ENCODE data around the gene DNAJA4. TPM values are rescaled to one million over a fixed set of nuclear protein-coding genes. Genes with fewer than 3 reads are reported as not detected.

DNAJA4 gene
- total and polyA plus RNA-seq, 2 experiments from 2014 or later = 5.0 to 12.5 TPM

GRCh38 chr15:78315686-78316282, 51.4 kb downstream of the DNAJA4 start:
- no peaks in the 10 kb centered on the region; the same call in 2 of the 3 replicates for H3K9me3 Mint-ChIP-seq
- H3K4me2 ChIP-seq = peak overlapping the region; percentile 58; the same call in 1 of the 2 replicates
- no peak overlapping the region for H3K4me3 Mint-ChIP-seq
- peaks cover 11% of the 10 kb centered on the region; the same call in 1 of the 2 replicates for H3F3A ChIP-seq (replicated peaks; ENCODE audit: low read depth)
- ATAC-seq (peak; percentile 91), DNase-seq (ENCODE audit: low spot score) (peak; percentile 81)
- peaks cover 20% of the 10 kb centered on the region for H3K27me3 Mint-ChIP-seq (ENCODE audit: insufficient read depth, low read depth, poor library complexity)
- H3K36me3 Mint-ChIP-seq (ENCODE audit: low read depth) = no peaks in the 10 kb centered on the region
- H3K4me1 Mint-ChIP-seq = peaks cover 39% of the 10 kb centered on the region
- no peaks in the 10 kb centered on the region for H3K36me3 ChIP-seq (ENCODE audit: insufficient read depth)
- no peak for TF ChIP-seq ETS1 (IDR thresholded peaks at IDR 0.05)
- TF ChIP-seq, protein P1, sequence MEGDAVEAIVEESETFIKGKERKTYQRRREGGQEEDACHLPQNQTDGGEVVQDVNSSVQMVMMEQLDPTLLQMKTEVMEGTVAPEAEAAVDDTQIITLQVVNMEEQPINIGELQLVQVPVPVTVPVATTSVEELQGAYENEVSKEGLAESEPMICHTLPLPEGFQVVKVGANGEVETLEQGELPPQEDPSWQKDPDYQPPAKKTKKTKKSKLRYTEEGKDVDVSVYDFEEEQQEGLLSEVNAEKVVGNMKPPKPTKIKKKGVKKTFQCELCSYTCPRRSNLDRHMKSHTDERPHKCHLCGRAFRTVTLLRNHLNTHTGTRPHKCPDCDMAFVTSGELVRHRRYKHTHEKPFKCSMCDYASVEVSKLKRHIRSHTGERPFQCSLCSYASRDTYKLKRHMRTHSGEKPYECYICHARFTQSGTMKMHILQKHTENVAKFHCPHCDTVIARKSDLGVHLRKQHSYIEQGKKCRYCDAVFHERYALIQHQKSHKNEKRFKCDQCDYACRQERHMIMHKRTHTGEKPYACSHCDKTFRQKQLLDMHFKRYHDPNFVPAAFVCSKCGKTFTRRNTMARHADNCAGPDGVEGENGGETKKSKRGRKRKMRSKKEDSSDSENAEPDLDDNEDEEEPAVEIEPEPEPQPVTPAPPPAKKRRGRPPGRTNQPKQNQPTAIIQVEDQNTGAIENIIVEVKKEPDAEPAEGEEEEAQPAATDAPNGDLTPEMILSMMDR (conservative IDR thresholded peaks at IDR 0.05; ENCODE audit: low read depth in 2 of 2) = peak; percentile 55 to 94
- no peak overlapping the region for H3K4me3 ChIP-seq
- 0 out of 2 replicates have a peak overlapping the region, but pooled peaks have one; percentile 45 for H3K27ac ChIP-seq (ENCODE audit: low read depth)
- no peaks in the 10 kb centered on the region for H3K27me3 ChIP-seq (ENCODE audit: insufficient read depth)
- no peaks in the 10 kb centered on the region for H4K20me1 ChIP-seq (replicated peaks; ENCODE audit: insufficient read depth)
- no peaks in the 10 kb centered on the region for H3K9me2 ChIP-seq (ENCODE audit: insufficient read depth)
- peak overlapping the region; percentile 95 for H3K27ac Mint-ChIP-seq
- peaks cover 15% of the 10 kb centered on the region for H3K4me1 ChIP-seq (ENCODE audit: insufficient read depth)
- peak overlapping the region; percentile 99 for H2AFZ ChIP-seq
- H3K79me2 ChIP-seq (replicated peaks; ENCODE audit: insufficient read depth) = no peaks in the 10 kb centered on the region

DNA sequence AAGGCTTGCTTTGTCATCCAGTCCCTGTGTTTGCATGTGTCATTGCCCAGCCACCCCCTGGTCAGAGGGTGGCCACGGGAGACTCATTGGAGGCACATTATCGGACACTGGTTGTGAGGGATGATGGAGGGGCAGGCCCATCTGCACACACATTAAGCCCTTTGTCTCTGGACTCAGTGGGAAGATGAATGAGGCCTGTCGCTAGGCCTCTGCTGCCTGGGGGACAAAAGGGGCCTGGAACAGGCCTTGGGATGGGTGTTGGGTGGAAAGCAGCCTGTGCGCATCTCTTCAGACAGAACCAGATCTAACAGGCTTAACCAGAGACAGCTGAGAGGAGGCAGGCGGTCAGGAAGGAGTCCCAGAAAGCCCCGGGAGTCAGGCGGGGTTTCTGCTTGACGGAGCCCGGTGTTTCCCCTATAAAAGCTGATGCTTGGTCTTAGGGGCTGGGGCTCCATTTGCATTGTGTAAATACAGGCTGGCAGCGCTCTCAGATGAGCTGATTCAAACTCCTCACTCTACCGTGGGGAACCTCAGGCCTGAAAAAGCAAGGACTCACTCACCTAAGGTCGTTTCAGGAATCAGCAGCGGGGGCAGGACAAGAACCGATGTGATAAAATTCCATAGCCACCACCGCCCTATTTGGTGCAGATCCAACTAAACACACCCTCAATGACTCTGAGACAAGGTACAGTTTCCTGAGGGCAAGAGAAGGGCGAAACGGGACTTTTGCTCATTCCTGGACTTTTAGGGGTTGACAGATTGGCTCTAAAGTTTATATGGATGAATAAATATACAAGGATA, 52.1 kb downstream of the DNAJA4 start:
- TF ChIP-seq ZNF114 (CRISPR knock-in tag; IDR thresholded peaks at IDR 0.05) (no peak), CREB1 (CRISPR knock-in tag; IDR thresholded peaks at IDR 0.05; ENCODE audit: low read depth) (no peak), NANOG (IDR thresholded peaks at IDR 0.05; ENCODE audit: borderline replicate concordance) (no peak)
- Histone ChIP-seq H3K79me2 (replicated peaks; ENCODE audit: insufficient read depth) (no peaks in the 10 kb centered on the region), H3K36me3 (ENCODE audit: insufficient read depth) (no peaks in the 10 kb centered on the region), H3K4me2 (peak overlapping the region; percentile 58), H4K20me1 (replicated peaks; ENCODE audit: insufficient read depth) (no peaks in the 10 kb centered on the region), H3K9me2 (ENCODE audit: insufficient read depth) (no peaks in the 10 kb centered on the region), H3K4me1 (ENCODE audit: insufficient read depth) (peaks cover 18% of the 10 kb centered on the region), H2AFZ (peak overlapping the region; percentile 99), H3K4me3 (no peak overlapping the region), H3K27me3 (ENCODE audit: insufficient read depth) (no peaks in the 10 kb centered on the region), H3K27ac (ENCODE audit: low read depth) (0 out of 2 replicates have a peak overlapping the region, but pooled peaks have one; percentile 45), H3F3A (replicated peaks; ENCODE audit: low read depth) (peaks cover 14% of the 10 kb centered on the region; the same call in 1 of the 2 replicates)
- peak overlapping the region; percentile 95 for H3K27ac Mint-ChIP-seq
- ATAC-seq (peak; percentile 57), DNase-seq (ENCODE audit: low spot score) (peak; percentile 56)
- no peaks in the 10 kb centered on the region for H3K36me3 Mint-ChIP-seq (ENCODE audit: low read depth)
- peak overlapping the region; percentile 33 for H3K4me3 Mint-ChIP-seq
- no peaks in the 10 kb centered on the region; the same call in 2 of the 3 replicates for H3K9me3 Mint-ChIP-seq
- peaks cover 20% of the 10 kb centered on the region for H3K27me3 Mint-ChIP-seq (ENCODE audit: insufficient read depth, low read depth, poor library complexity)
- peaks cover 45% of the 10 kb centered on the region for H3K4me1 Mint-ChIP-seq
